Neural cell (in vitro differentiated cells): ENCODE measurements around the gene ATP11B. TPM values are rescaled to one million over a fixed set of nuclear protein-coding genes. Genes with fewer than 3 reads are reported as not detected.

Source experiments
- H2AFZ ChIP-seq: fragments of 200-600, 300-800 bp; sonication (generic), shearing (Covaris generic); 2 replicates; pipeline ENCODE4 v1.6.0; 2014; ENCODE audit warnings: low read depth, mild to moderate bottlenecking, antibody characterized with exemption, low read length, moderate library complexity
- H3F3A ChIP-seq: fragments of 200-600 bp; shearing (Covaris generic); 2 replicates; pipeline ENCODE4 v1.6.1; 2016; ENCODE audit warnings: mild to moderate bottlenecking, moderate library complexity, mixed read lengths, antibody characterized with exemption, low read length; ENCODE audit not compliant: insufficient read depth, poor library complexity, severe bottlenecking
- H3K27ac ChIP-seq: fragments of 200-600, 300-800 bp; sonication (generic), shearing (Covaris generic); 2 replicates; pipeline ENCODE4 v1.5.1; 2014; ENCODE audit warnings: mild to moderate bottlenecking, low read length, moderate library complexity
- H3K27me3 ChIP-seq: fragments of 300-800, 200-600 bp; sonication (generic), shearing (Covaris generic); 2 replicates; pipeline ENCODE4 v1.6.0; 2014; ENCODE audit warnings: mild to moderate bottlenecking, low read depth, low read length, moderate library complexity; ENCODE audit not compliant: insufficient read depth
- H3K36me3 ChIP-seq: fragments of 300-800, 200-600 bp; sonication (generic), shearing (Covaris generic); 2 replicates; pipeline ENCODE4 v1.5.1; 2014; ENCODE audit warnings: mild to moderate bottlenecking, antibody characterized with exemption, low read length, moderate library complexity; ENCODE audit not compliant: insufficient read depth
- H3K4me2 ChIP-seq: fragments of 300-800, 200-600 bp; sonication (generic), shearing (Covaris generic); 2 replicates; pipeline ENCODE4 v1.6.0; 2014; ENCODE audit warnings: mild to moderate bottlenecking, low read length
- H3K4me3 ChIP-seq: fragments of 300-800, 200-600 bp; sonication (generic), shearing (Covaris generic); 2 replicates; pipeline ENCODE4 v1.5.1; 2014; ENCODE audit warnings: mild to moderate bottlenecking, low read length, moderate library complexity
- H3K79me2 ChIP-seq: fragments of 200-600 bp; shearing (Covaris generic); replicated peaks from 2 replicates; pipeline ENCODE4 v1.6.0; 2014; ENCODE audit warnings: mild to moderate bottlenecking, low read length, moderate library complexity; ENCODE audit not compliant: insufficient read depth
- H3K9ac ChIP-seq: fragments of 300-800, 200-600 bp; sonication (generic), shearing (Covaris generic); 2 replicates; pipeline ENCODE4 v1.6.1; 2016; ENCODE audit warnings: mild to moderate bottlenecking, low read length, mixed read lengths
- H3K9me2 ChIP-seq: fragments of 200-600 bp; shearing (Covaris generic); 2 replicates; pipeline ENCODE4 v1.6.1; 2016; ENCODE audit warnings: mild to moderate bottlenecking, low read length, mixed read lengths; ENCODE audit not compliant: insufficient read depth
- H3K9me3 ChIP-seq: fragments of 200-600, 300-800 bp; sonication (generic), shearing (Covaris generic); 2 replicates; pipeline ENCODE4 v1.6.1; 2016; ENCODE audit warnings: mild to moderate bottlenecking, mixed run types, low read length, moderate library complexity, mixed read lengths
- H4K20me1 ChIP-seq: fragments of 200-600 bp; shearing (Covaris generic); 2 replicates; pipeline ENCODE4 v1.6.1; 2016; ENCODE audit warnings: mild to moderate bottlenecking, mixed run types; ENCODE audit not compliant: insufficient read depth
- EP300 ChIP-seq: fragments of 450-650 bp; conservative IDR thresholded peaks from 2 replicates; pipeline ENCODE4 v1.6.1; 2014; ENCODE audit warnings: antibody characterized with exemption, mild to moderate bottlenecking, moderate library complexity; ENCODE audit not compliant: poor library complexity, severe bottlenecking
- EZH2 ChIP-seq: fragments of 200-600, 300-800 bp; shearing (Covaris generic), sonication (generic); IDR thresholded peaks from 2 replicates; pipeline ENCODE4 v1.6.1; 2014; ENCODE audit warnings: antibody characterized with exemption, low read length, borderline replicate concordance, mild to moderate bottlenecking; ENCODE audit not compliant: insufficient read depth, poor library complexity, severe bottlenecking
- MXI1 ChIP-seq: fragments of 450-650 bp; conservative IDR thresholded peaks from 2 replicates; pipeline ENCODE4 v1.6.1; 2014; ENCODE audit warnings: antibody characterized with exemption, mild to moderate bottlenecking; ENCODE audit not compliant: poor library complexity, severe bottlenecking
- POLR2AphosphoS5 ChIP-seq: IDR thresholded peaks from 2 replicates; pipeline ENCODE4 v1.6.1; 2012
- RAD21 ChIP-seq: fragments of 450-650 bp; conservative IDR thresholded peaks from 2 replicates; pipeline ENCODE4 v1.6.1; 2014; ENCODE audit warnings: antibody characterized with exemption, mild to moderate bottlenecking, moderate library complexity
- SMC3 ChIP-seq: fragments of 450-650 bp; conservative IDR thresholded peaks from 2 replicates; pipeline ENCODE4 v1.6.1; 2014; ENCODE audit warnings: antibody characterized with exemption, mild to moderate bottlenecking, moderate library complexity; ENCODE audit not compliant: poor library complexity
- TAF1 ChIP-seq: IDR thresholded peaks from 2 replicates; pipeline ENCODE4 v1.6.1; 2012; ENCODE audit warnings: low read depth
- polyA plus RNA-seq: library from polyadenylated mRNA; depleted of rRNA; stranded (reverse); fragments of >200 nt; gene quantifications from 2 replicates; pipeline ENCODE4 v1.2.3, GENCODE V29; 2014
- TF ChIP-seq, protein P1 (sequence below): fragments of 450-650 bp; IDR thresholded peaks from 2 replicates; pipeline ENCODE4 v1.5.1; 2014; ENCODE audit warnings: antibody characterized with exemption, mild to moderate bottlenecking, moderate library complexity; ENCODE audit not compliant: poor library complexity, severe bottlenecking
- TF ChIP-seq, protein P2 (sequence below): IDR thresholded peaks from 2 replicates; pipeline ENCODE4 v1.6.1; 2012; ENCODE audit warnings: borderline replicate concordance

Gene ATP11B
- polyA plus RNA-seq, 1 donor from 2014 or later: 31.2 TPM

DNA sequence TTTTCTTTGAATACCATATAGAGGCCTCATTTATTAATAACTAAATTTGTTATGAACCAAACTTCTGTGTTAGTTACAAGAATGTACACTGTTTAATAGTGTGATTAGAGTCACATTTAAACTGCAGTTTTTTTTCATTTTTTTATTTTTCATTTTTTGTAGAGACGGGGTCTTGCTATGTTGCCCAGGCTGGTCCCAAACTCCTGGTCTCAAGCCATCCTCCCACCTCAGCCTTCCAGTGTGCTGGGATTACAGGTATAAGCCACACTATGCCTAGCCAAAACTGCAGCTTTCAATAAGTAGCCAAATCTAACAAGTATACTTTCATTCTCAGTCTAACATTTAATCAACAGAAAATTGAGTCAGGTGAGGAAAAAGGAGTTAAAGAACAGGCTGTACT is 10.2 kb upstream of the ATP11B start:
- no peaks in the 10 kb centered on the region for H3K79me2 ChIP-seq
- H3K36me3 ChIP-seq: no peaks in the 10 kb centered on the region
- TF ChIP-seq, protein P1, sequence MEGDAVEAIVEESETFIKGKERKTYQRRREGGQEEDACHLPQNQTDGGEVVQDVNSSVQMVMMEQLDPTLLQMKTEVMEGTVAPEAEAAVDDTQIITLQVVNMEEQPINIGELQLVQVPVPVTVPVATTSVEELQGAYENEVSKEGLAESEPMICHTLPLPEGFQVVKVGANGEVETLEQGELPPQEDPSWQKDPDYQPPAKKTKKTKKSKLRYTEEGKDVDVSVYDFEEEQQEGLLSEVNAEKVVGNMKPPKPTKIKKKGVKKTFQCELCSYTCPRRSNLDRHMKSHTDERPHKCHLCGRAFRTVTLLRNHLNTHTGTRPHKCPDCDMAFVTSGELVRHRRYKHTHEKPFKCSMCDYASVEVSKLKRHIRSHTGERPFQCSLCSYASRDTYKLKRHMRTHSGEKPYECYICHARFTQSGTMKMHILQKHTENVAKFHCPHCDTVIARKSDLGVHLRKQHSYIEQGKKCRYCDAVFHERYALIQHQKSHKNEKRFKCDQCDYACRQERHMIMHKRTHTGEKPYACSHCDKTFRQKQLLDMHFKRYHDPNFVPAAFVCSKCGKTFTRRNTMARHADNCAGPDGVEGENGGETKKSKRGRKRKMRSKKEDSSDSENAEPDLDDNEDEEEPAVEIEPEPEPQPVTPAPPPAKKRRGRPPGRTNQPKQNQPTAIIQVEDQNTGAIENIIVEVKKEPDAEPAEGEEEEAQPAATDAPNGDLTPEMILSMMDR: no peak
- TF ChIP-seq EZH2 (no peak), POLR2AphosphoS5 (no peak), EP300 (no peak), RAD21 (no peak), MXI1 (no peak), TAF1 (no peak), SMC3 (no peak)
- TF ChIP-seq, protein P2, sequence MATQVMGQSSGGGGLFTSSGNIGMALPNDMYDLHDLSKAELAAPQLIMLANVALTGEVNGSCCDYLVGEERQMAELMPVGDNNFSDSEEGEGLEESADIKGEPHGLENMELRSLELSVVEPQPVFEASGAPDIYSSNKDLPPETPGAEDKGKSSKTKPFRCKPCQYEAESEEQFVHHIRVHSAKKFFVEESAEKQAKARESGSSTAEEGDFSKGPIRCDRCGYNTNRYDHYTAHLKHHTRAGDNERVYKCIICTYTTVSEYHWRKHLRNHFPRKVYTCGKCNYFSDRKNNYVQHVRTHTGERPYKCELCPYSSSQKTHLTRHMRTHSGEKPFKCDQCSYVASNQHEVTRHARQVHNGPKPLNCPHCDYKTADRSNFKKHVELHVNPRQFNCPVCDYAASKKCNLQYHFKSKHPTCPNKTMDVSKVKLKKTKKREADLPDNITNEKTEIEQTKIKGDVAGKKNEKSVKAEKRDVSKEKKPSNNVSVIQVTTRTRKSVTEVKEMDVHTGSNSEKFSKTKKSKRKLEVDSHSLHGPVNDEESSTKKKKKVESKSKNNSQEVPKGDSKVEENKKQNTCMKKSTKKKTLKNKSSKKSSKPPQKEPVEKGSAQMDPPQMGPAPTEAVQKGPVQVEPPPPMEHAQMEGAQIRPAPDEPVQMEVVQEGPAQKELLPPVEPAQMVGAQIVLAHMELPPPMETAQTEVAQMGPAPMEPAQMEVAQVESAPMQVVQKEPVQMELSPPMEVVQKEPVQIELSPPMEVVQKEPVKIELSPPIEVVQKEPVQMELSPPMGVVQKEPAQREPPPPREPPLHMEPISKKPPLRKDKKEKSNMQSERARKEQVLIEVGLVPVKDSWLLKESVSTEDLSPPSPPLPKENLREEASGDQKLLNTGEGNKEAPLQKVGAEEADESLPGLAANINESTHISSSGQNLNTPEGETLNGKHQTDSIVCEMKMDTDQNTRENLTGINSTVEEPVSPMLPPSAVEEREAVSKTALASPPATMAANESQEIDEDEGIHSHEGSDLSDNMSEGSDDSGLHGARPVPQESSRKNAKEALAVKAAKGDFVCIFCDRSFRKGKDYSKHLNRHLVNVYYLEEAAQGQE: no peak
- no peak overlapping the region for H3K4me2 ChIP-seq
- no peaks in the 10 kb centered on the region for H4K20me1 ChIP-seq
- no peak overlapping the region for H3K27ac ChIP-seq
- H3K9me3 ChIP-seq: no peaks in the 10 kb centered on the region
- H3F3A ChIP-seq: no peaks in the 10 kb centered on the region
- no peaks in the 10 kb centered on the region for H3K27me3 ChIP-seq
- H2AFZ ChIP-seq: no peak overlapping the region
- H3K4me3 ChIP-seq: no peak overlapping the region
- H3K9ac ChIP-seq: no peak overlapping the region
- no peaks in the 10 kb centered on the region for H3K9me2 ChIP-seq

DNA sequence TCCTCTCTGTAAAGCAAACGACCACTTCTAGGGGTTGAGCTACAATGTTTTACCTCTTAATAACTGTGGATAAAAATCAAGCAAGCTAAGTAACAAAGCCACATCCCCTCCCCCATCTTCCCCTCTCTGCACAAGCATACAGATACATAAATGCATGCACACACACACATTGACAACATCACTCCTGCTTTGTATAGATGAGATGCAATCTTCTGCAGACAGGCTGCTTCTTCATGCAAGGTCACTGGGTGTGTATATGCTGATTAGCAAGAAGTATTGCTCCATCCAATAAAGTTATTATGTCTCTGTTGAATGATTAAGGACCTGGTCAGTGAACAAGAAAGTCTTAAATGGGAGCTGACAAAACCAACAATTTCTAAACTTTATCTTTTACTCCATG is 8.8 kb upstream of the ATP11B start:
- no peaks in the 10 kb centered on the region for H3K9me2 ChIP-seq
- no peaks in the 10 kb centered on the region for H3K27me3 ChIP-seq
- H3K4me3 ChIP-seq: no peak overlapping the region
- H4K20me1 ChIP-seq: no peaks in the 10 kb centered on the region
- no peak overlapping the region for H3K27ac ChIP-seq
- H3K9me3 ChIP-seq: no peaks in the 10 kb centered on the region
- H3F3A ChIP-seq: no peaks in the 10 kb centered on the region
- H3K36me3 ChIP-seq: no peaks in the 10 kb centered on the region
- TF ChIP-seq, protein P2: no peak
- no peak for TF ChIP-seq RAD21
- TF ChIP-seq TAF1: no peak
- no peak for TF ChIP-seq MXI1
- TF ChIP-seq SMC3: no peak
- TF ChIP-seq POLR2AphosphoS5: no peak
- no peak for TF ChIP-seq EP300
- TF ChIP-seq, protein P1: no peak
- TF ChIP-seq EZH2: no peak
- H3K79me2 ChIP-seq: no peaks in the 10 kb centered on the region
- no peak overlapping the region for H3K4me2 ChIP-seq
- no peak overlapping the region for H2AFZ ChIP-seq
- H3K9ac ChIP-seq: no peak overlapping the region
